GM19025 (cell line): ENCODE data around the gene DNMT3L.

Experiments
- ATAC-seq: cut with Tn5 transposase; IDR thresholded peaks from one replicate; pipeline ENCODE4 v1.9.1; 2021; ENCODE audit warnings: mild to moderate bottlenecking, low read depth, moderate library complexity; ENCODE audit not compliant: unreplicated experiment

Gene DNMT3L

GRCh38 chr21:44282370-44282769, 20.7 kb upstream of the DNMT3L start:
- ATAC-seq: no peak

- no peak for ATAC-seq
Observed at GRCh38 chr21:44281801-44282200, 20.1 kb upstream of the DNMT3L start.

GRCh38 chr21:44279354-44280260, 17.9 kb upstream of the DNMT3L start:
- no peak for ATAC-seq

- ATAC-seq: no peak
Observed at GRCh38 chr21:44275041-44275440, 13.3 kb upstream of the DNMT3L start.

GRCh38 chr21:44273046-44273445, 11.3 kb upstream of the DNMT3L start:
- ATAC-seq: no peak

GRCh38 chr21:44272284-44272858, 10.7 kb upstream of the DNMT3L start:
- no peak for ATAC-seq

GRCh38 chr21:44271558-44272283, 10.0 kb upstream of the DNMT3L start:
- no peak for ATAC-seq

- ATAC-seq: no peak
Observed at GRCh38 chr21:44269090-44269489, 7.4 kb upstream of the DNMT3L start.

- ATAC-seq: no peak
Observed at GRCh38 chr21:44267655-44268142, 6.0 kb upstream of the DNMT3L start.

GRCh38 chr21:44265734-44266270, 4.1 kb upstream of the DNMT3L start:
- no peak for ATAC-seq

GRCh38 chr21:44263768-44264167, 2.1 kb upstream of the DNMT3L start:
- no peak for ATAC-seq

- no peak for ATAC-seq
Observed at GRCh38 chr21:44263221-44263760, 1.6 kb upstream of the DNMT3L start.

GRCh38 chr21:44262338-44263056, 800 bp upstream of the DNMT3L start:
- ATAC-seq: no peak

GRCh38 chr21:44260791-44261631, 686 bp downstream of the DNMT3L start:
- no peak for ATAC-seq

- ATAC-seq: no peak
Observed at GRCh38 chr21:44260066-44260465, 1.6 kb downstream of the DNMT3L start.

- no peak for ATAC-seq
Observed at GRCh38 chr21:44259082-44259705, 2.5 kb downstream of the DNMT3L start.

GRCh38 chr21:44258056-44258725, 3.5 kb downstream of the DNMT3L start:
- no peak for ATAC-seq

- no peak for ATAC-seq
Observed at GRCh38 chr21:44255511-44255981, 6.2 kb downstream of the DNMT3L start.
